Eye (tissue), 1 donor: ENCODE measurements around the gene FCHSD1.
A peak's percentile ranks its signal among the peaks of the same experiment; 100 is the strongest.

Experiments
- DNase-seq: peaks from one replicate; pipeline ENCODE4 v3.0.0-alpha.2; 2015

Gene FCHSD1

DNA sequence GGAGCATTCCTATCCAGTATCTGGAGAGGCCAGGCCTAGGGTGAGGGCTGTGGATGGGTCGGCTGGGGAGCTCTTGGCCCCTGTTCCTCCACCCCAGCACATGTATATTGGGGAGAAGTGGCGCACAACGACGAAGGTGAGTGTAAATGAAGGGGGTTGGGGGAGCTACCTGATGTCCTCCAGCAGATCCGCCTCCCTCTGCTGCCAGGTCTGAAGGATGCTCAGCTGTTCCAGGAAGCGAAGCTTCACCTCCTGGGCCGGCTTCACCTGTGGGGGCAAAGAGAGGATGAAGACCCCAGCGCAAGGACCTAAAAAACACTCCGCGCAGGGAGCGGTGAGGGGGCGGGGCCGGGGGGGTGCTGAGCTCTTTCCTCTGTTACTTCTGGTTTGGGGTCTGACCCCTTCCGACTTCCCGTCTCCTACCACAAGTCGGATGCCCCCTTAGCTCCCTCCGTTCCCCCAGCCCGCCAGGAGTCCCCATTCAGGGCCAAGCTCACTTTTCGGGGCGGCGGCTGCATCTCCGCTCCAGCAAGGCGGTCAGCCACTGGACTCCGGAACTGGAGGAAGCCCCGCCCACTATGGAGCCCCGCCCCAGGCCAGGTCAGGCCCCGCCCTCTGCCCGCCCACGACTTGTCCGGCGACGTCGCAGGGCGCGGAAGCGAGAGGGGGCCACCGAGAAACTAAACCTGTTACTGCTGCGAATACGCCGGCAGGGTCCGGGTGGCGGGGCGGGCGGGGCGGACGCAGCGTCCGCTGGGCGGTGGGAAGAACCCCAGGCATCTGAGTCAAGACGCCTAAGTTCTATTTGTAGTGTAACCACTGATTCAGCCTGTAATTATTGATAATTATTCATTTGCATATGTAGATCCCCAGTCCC lies at the start of gene FCHSD1:
FCHSD1 (minus strand) TSS at position 568 of the 877 bp plus-strand sequence; CDS start at position 518, 50 bp downstream.
- DNase-seq = peak; percentile 83

DNA sequence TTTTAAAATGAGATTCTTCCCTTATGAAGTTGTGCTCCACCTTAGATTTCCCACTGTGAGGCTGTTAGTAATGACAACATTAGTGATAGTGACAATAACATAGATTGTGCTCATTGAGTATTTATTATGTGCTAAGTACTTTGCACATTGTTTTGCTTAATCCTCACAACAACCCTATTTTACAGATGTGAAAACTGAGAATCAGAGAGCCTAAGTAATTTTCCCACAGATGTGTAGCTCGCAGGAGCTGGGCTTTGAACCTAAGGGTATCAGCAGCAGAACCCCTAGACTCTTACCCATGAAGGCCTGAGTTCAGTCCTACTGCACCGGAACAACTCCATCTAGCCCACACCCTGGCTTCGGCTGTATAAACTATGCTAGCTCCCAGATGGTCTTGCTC lies 46.4 kb upstream of the FCHSD1 start:
- DNase-seq = no peak

DNA sequence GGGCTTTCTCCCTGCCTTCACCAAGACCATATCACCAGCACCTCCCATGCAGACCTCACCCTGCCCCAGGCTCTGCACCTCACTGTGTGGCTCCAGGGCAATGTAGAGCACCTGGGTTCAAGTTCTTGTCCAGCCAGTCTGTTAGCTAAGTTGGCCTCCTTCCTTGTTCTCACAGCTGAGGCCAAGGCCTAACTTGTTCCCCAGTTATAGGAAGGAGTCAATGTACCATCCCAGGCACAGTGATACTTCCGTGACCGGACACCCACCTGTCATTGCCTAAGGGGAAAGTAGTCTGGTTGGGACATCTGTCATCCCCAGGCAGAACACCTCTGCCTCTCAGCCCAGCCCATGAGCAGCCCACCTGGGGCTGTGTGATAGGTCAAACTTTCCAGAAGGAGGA lies 45.2 kb upstream of the FCHSD1 start:
- no peak for DNase-seq

GRCh38 chr5:141695627-141696215 lies 44.5 kb upstream of the FCHSD1 start:
- DNase-seq = peak; percentile 60

- DNase-seq = no peak
These were observed 43.3 kb upstream of the FCHSD1 start for GRCh38 chr5:141694479-141694878.

DNA sequence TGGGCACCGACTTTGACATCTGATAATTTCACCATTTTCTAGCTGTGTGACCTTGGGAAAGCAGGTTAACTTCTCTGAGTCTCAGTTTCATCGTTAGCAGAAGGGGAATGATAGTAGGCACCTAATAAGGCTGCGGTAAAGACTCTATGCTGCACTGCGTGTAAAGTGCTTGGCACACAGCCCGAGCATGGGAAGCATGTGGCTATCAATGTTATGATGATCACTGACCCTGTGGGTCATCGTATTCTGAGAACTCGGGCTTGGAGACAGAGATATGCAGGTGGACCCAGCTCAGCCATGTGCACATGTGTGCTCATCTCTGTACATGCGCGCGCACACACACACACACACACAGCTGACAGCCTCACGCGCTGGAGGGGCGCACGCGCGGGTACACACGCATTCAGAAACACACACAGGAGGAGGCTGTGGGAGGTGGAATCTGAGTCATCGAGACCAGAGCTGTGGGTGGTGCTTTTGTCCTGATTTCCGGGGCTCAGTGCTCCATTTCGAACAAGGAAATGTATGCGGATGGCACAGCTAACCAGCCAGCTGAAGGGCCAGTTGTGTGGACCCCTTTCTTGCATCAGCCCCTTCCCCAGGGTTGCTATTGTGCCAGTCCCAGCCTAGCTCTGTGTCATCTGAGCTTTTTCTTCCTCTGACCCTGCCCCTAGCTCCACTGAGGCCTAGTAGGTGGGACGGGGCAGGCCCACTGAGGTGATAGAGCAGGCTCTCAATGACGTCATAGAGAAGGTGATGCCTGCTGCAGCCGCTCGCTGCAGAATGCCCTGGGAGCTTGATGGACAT lies 41.9 kb upstream of the FCHSD1 start:
- DNase-seq = peak; percentile 13

DNA sequence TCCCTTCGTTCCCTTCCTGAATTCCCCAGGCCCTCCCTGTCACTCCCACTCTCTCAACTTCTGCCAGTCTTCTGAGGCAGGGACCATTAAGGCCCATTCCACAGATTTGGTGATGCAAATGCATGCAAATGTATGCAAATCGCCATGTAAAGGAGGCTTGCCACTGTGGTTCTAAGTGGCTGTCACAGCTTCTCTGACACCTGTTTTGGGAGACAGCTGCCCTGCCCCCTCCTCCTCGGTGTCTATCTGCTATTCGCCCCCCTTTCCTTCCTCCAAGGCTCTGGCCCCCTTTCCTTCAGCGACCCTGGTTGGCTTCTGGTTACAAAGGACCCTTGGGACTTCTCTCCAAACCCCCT lies 41.3 kb upstream of the FCHSD1 start:
- no peak for DNase-seq

GRCh38 chr5:141691867-141692532 lies 40.8 kb upstream of the FCHSD1 start:
- DNase-seq = peak; percentile 96

DNA sequence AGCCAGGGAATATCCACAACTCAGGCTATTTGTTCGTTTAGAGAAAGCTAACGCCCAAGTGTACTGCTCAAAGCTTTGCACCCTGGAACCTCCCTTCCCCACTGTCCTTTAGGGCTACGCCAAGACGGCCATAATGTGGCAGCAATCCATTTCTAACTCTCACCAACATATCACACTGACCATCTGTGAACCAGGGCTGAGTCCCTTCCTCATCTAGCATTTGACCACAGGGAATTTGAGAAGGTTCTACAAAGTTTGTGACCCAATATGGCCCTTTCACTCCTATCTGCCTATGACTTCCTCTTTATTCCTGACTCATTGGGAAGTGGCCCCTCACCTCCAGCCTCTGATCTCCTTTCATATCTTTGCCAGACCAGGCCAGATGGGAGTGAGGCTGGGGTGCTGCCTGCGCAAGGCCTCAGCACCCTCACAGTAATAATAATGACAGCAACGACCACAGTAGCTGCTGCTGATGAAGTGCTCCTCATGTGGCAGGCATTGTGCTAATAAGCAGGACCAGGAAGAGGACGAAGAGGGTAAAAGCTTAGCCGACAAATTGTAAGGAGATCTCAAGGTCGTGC lies 40.2 kb upstream of the FCHSD1 start:
- no peak for DNase-seq

- DNase-seq = peak; percentile 43
These were observed 35.6 kb upstream of the FCHSD1 start for GRCh38 chr5:141686648-141687416.

DNA sequence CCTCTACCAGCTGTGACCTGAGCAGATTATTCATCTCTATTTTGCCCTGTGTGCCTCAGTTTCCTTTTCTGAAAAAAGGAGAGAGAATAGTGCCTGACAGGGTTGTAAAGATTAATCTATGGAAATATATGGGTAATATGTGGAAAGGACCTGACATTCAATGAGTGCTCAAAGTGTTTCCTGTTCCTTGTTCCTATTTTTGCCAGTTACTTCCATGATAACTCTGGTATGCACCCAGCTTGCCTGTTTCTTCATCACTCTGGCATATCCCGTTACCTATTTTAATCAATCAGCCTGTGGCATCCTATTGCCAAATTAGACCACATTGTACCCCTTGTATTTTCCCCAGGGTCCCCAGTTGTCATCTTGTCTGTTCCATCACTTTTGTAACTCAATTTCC lies 34.4 kb upstream of the FCHSD1 start:
- DNase-seq = no peak

DNA sequence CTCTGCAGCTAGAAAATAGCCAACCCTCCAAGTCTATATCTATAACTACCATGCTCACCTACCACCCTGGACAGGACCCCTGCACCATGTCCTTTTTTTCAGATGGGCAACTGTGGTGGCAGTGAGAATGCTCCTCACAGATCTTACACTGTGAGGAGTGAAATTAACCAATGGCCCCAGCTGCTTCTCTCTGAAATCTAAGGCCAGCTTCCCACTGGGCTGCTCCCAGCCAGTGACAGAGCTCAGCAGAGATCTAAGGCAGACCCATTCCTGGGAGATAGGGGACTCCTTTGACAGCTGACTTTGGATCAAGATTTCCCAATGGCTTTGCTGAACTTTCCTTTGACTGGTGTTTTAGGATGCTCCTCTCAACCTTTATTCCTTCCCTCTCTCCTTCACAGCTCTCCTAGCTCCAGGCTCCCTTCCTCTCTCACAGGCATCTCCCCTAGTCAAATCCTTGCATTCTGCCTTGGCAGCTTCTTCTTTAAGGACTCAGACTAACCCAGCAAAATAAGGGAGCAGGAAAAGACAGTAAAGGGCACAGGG lies 32.5 kb upstream of the FCHSD1 start:
- no peak for DNase-seq

DNA sequence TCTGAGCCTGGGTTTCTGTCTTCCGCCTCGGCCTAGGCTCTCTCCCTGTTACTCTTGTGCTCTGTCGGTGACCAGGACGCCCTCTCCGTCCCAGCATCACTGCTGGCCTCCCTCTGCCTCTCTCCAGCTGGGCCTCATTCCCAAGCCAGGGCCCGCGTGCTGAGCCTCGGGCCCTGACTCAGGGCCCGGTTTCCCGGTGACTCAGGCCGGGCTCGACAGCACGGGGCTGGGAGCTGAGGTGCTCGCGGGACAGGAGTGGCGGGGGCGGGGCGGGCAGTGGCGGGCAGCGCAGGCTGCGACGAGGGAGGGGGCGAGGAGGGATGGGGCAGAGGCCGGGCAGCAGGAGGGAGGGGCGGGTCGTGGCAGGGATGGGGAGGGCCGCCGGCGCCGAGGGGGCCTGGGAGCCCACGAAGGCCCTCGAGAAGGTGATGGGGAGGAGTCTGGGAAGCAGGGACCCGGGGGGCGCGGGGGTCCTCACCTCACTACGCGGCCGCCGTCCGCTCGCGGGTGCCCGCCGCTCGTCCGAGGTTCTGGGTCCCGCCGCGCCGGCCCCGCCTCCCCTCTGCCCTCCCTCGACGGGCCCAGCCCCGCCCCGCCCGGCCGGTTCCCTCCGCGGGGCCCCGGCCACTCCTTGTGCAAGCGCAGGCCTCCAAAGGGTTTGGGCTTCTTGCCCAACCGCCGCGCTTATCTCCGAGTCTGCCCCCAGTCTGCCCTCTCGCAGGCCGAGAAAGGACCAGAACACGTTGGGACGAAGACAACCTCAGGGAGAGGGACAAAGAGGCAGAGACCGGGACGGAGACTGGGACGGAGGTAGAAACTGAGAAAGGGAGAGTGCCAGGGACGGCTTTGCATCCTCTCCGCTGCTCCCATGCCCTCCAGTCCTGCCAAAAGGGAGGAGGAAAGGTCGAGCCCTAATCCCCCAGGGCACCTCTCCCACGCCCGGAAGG lies 30.8 kb upstream of the FCHSD1 start, which contains the start of gene ARAP3:
ARAP3 (minus strand) TSS at position 536 of the 947 bp plus-strand sequence. CDS start 1,744 bp downstream, outside the sequence.
- peak; percentile 79 for DNase-seq

- no peak for DNase-seq
These were observed 30.1 kb upstream of the FCHSD1 start for GRCh38 chr5:141681295-141681694.

- DNase-seq = peak; percentile 52
These were observed 29.6 kb upstream of the FCHSD1 start for GRCh38 chr5:141680751-141681201.

- DNase-seq = no peak
These were observed 29.0 kb upstream of the FCHSD1 start for GRCh38 chr5:141680178-141680577.

GRCh38 chr5:141677415-141677814 lies 26.2 kb upstream of the FCHSD1 start:
- DNase-seq = peak; percentile 45

GRCh38 chr5:141675672-141676071 lies 24.5 kb upstream of the FCHSD1 start:
- DNase-seq = no peak

DNA sequence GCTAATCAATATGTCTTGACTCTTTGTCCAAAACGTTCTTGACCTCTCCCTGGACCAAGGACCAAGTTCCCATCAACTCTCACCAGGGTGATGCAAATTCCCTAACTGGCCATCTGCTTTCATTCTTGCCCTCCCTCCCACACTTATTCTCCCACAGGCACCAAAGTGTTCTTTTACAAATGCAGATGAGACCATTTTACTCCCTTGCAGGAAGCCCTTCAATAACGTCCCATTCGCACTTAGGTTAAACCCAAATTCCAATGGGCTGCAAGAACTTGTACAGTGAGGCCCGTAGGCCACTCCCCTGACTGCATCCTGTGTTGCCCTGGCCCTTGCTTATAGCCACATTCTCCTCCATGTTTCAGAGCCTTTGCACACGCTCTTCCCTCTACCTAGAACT lies 23.5 kb upstream of the FCHSD1 start:
- no peak for DNase-seq
